ENCODE data around the gene PPP1R13B. TPM values are rescaled to one million over a fixed set of nuclear protein-coding genes. Genes with fewer than 3 reads are reported as not detected.

PPP1R13B gene
- total RNA-seq, 1 experiment from 2014 or later, result 17.8 TPM

GRCh38 chr14:103891667-103892215 is 44.4 kb upstream of the PPP1R13B start:
- ChIA-PET POLR2A (no interaction called here), RAD21 (ENCODE audit: low non-redundant PET in 1 of 2, low total read pairs in 2 of 2, uncharacterized antibody in 2 of 2, unreplicated experiment in 2 of 2) (no interaction called here), CTCF (interaction anchor here (1.4 to 1.6 kb wide), 2 partner anchors 9 to 11 kb away, joined by 3 to 5 read pairs; no protein-coding TSS in a partner anchor)
- Histone ChIP-seq H2AFZ (ENCODE audit: low read depth, low read length, poor library complexity, severe bottlenecking) (no peak overlapping the region), H3K4me2 (ENCODE audit: low read length) (no peak overlapping the region), H3K27me3 (ENCODE audit: insufficient read depth, low read length) (no peaks in the 10 kb centered on the region), H3K4me3 (replicated peaks in 1 of 2; ENCODE audit: low read depth in 1 of 2, low read length in 2 of 2) (no peak overlapping the region), H3K79me2 (ENCODE audit: insufficient read depth, low read length) (no peaks in the 10 kb centered on the region), H3K36me3 (ENCODE audit: control insufficient read depth in 1 of 2, insufficient read depth in 2 of 2, low read length in 2 of 2) (no peaks in the 10 kb centered on the region), H3K27ac (ENCODE audit: low read depth, low read length) (no peak overlapping the region), H4K20me1 (ENCODE audit: insufficient read depth) (no peaks in the 10 kb centered on the region), H3K4me1 (ENCODE audit: control insufficient read depth in 1 of 2, insufficient read depth in 2 of 2, low read length in 2 of 2) (peaks cover 30 to 51% of the 10 kb centered on the region in 2 experiments), H3K9ac (ENCODE audit: low read length) (no peak overlapping the region), H3K9me3 (ENCODE audit: control insufficient read depth in 1 of 2, insufficient read depth in 1 of 2, low read depth in 1 of 2, low read length in 2 of 2) (no peaks in the 10 kb centered on the region; a peak in 1 of 4 replicates), H3K9me2 (ENCODE audit: insufficient read depth) (no peaks in the 10 kb centered on the region)
- intact Hi-C loops (cut with micrococcal nuclease), result no loop called here
- BruUV-seq (replicated peaks), result no TSS peak
- TF ChIP-seq CEBPB (IDR thresholded peaks at IDR 0.05; ENCODE audit: low read depth), result no peak
- no peak for TF ChIP-seq JUND (IDR thresholded peaks at IDR 0.05)
- no peak for TF ChIP-seq CTCF (IDR thresholded peaks at IDR 0.05 in 2 of 3, conservative IDR thresholded peaks at IDR 0.05 in 1 of 3; ENCODE audit: borderline replicate concordance in 1 of 3, insufficient read depth in 1 of 3, low read depth in 2 of 3, low read length in 2 of 3)
- no peak for TF ChIP-seq SRF (IDR thresholded peaks at IDR 0.05; ENCODE audit: low read depth)
- TF ChIP-seq SIN3A (IDR thresholded peaks at IDR 0.05; ENCODE audit: low read depth), result no peak
- TF ChIP-seq TCF7L2 (IDR thresholded peaks at IDR 0.05; ENCODE audit: borderline replicate concordance, extremely low read depth, insufficient read depth, insufficient read length), result no peak
- no peak for TF ChIP-seq POLR2AphosphoS5 (IDR thresholded peaks at IDR 0.05; ENCODE audit: low read depth, low read length)
- no peak for TF ChIP-seq EZH2phosphoT487 (IDR thresholded peaks at IDR 0.05; ENCODE audit: borderline replicate concordance)
- no peak for TF ChIP-seq MAX (IDR thresholded peaks at IDR 0.05)
- TF ChIP-seq RAD21 (IDR thresholded peaks at IDR 0.05; ENCODE audit: low read depth), result no peak
- no peak for TF ChIP-seq CBX3 (IDR thresholded peaks at IDR 0.05; ENCODE audit: low read depth)
- no peak for TF ChIP-seq EZH2 (IDR thresholded peaks at IDR 0.05)
- TF ChIP-seq ELF1 (IDR thresholded peaks at IDR 0.05; ENCODE audit: borderline replicate concordance, low read depth), result no peak
- no peak for DNase-seq (ENCODE audit: low read depth, low spot score)
- ATAC-seq, result no peak
